HepG2 (cell line): ENCODE data around the gene HOXA9. TPM values are rescaled to one million over a fixed set of nuclear protein-coding genes. Genes with fewer than 3 reads are reported as not detected.

Source experiments
- ATAC-seq: fragments of 200-7000 bp; cut with Tn5 transposase; 3 replicates; pipeline ENCODE4 v1.9.1; 2020; ENCODE audit warnings: mild to moderate bottlenecking, moderate library complexity
- BruUV-seq: library from RNA; stranded (reverse); fragments of 400-500 nt; replicated peaks from 2 replicates; lab custom pipeline; 2021; lab: Mats Ljungman, UMichigan
- CTCF ChIA-PET: fragments of 300-600 bp; formaldehyde crosslinking; extraction: SDS; loops from one replicate; lab custom pipeline; 2021; ENCODE audit warnings: low total read pairs, inconsistent platforms, low intra/inter-chr PET ratio; lab: Yijun Ruan, JAX
- POLR2A ChIA-PET: fragments of 350-600 bp; sonication (Branson Sonifier 250); formaldehyde crosslinking; loops from one replicate; lab custom pipeline; 2020; ENCODE audit warnings: antibody characterized with exemption, inconsistent platforms; lab: Yijun Ruan, JAX
- DNase-seq: peaks from one replicate; pipeline ENCODE4 v3.0.0-alpha.2; 2015; ENCODE audit warnings: low spot score
- FAIRE-seq: peaks from 3 replicates; lab custom pipeline; 2011; peaks lifted over from hg19 to GRCh38; lab: Jason Lieb, UNC
- H2AFZ ChIP-seq: one replicate; pipeline ENCODE4 v1.6.1; 2011; ENCODE audit warnings: low read length, inconsistent platforms
- H3K27ac ChIP-seq: fragments of 300-600 bp; 3 replicates; pipeline ENCODE4 v1.8.0; 2011; ENCODE audit warnings: mixed run types, mild to moderate bottlenecking, mixed read lengths, low read length, inconsistent platforms; ENCODE audit not compliant: insufficient read depth; ENCODE audit errors: extremely low read length
- H3K27me3 ChIP-seq, 2 experiments: fragments of 200-600 bp in 1 of 2; 2 replicates in 1 of 2; 3 replicates in 1 of 2; pipeline versions ENCODE4 v1.6.0 to v1.8.0; 2011; ENCODE audit warnings: low read length in 2 of 2, mild to moderate bottlenecking in 2 of 2, moderate library complexity in 2 of 2, inconsistent platforms in 1 of 2; ENCODE audit not compliant: insufficient read depth in 2 of 2, control insufficient read depth in 1 of 2
- H3K36me3 ChIP-seq, 2 experiments: fragments of 200-600 bp in 1 of 2; replicated peaks in 1 of 2; 2 replicates in 1 of 2; 3 replicates in 1 of 2; pipeline versions ENCODE4 v1.5.1 to v1.8.0; 2011; ENCODE audit warnings: low read length in 2 of 2, inconsistent platforms in 1 of 2; ENCODE audit not compliant: insufficient read depth in 2 of 2, control insufficient read depth in 1 of 2
- H3K4me1 ChIP-seq: 2 replicates; pipeline ENCODE4 v1.5.1; 2012; ENCODE audit warnings: low read length, inconsistent platforms; ENCODE audit not compliant: insufficient read depth
- H3K4me2 ChIP-seq: 2 replicates; pipeline ENCODE4 v1.6.0; 2011; ENCODE audit warnings: low read depth, low read length, inconsistent platforms
- H3K4me3 ChIP-seq, 3 experiments: fragments of 200-600 bp in 1 of 3; sonication (generic), shearing (Covaris generic) in 1 of 3; replicated peaks in 1 of 3; 2 replicates each; pipeline ENCODE4 v1.5.1; 2011 to 2016; ENCODE audit warnings: low read length in 3 of 3, inconsistent platforms in 2 of 3, low read depth in 2 of 3, mild to moderate bottlenecking in 2 of 3, control low read depth in 1 of 3, mixed read lengths in 1 of 3; ENCODE audit not compliant: insufficient read depth in 1 of 3
- H3K79me2 ChIP-seq: one replicate; pipeline ENCODE4 v1.6.1; 2011; ENCODE audit warnings: low read length, inconsistent platforms; ENCODE audit not compliant: insufficient read depth
- H3K9ac ChIP-seq: 2 replicates; pipeline ENCODE4 v1.6.0; 2011; ENCODE audit warnings: mild to moderate bottlenecking, low read depth, low read length, inconsistent platforms; ENCODE audit not compliant: insufficient read depth
- H3K9me3 ChIP-seq: 2 replicates; pipeline ENCODE4 v1.5.1; 2012; ENCODE audit warnings: mild to moderate bottlenecking, low read length
- H4K20me1 ChIP-seq: 2 replicates; pipeline ENCODE4 v1.6.0; 2011; ENCODE audit warnings: inconsistent platforms, mild to moderate bottlenecking, low read length, moderate library complexity; ENCODE audit not compliant: insufficient read depth
- PAX8 ChIP-seq: sonication (generic); formaldehyde crosslinking; IDR thresholded peaks from 2 replicates; pipeline ENCODE4 v1.8.0; 2022; ENCODE audit warnings: mild to moderate bottlenecking, missing genetic modification reagents, borderline replicate concordance
- PITX1 ChIP-seq: sonication (generic); formaldehyde crosslinking; IDR thresholded peaks from 2 replicates; pipeline ENCODE4 v1.5.1; 2020; ENCODE audit warnings: mild to moderate bottlenecking, missing genetic modification reagents
- PRMT3 ChIP-seq: sonication (generic); formaldehyde crosslinking; IDR thresholded peaks from 2 replicates; pipeline ENCODE4 v1.8.1; 2022; ENCODE audit warnings: low read depth, mild to moderate bottlenecking, moderate library complexity, missing genetic modification reagents, borderline replicate concordance
- RBFOX2 ChIP-seq: fragments of 200-400 bp; formaldehyde crosslinking; IDR thresholded peaks from 2 replicates; pipeline ENCODE4 v1.6.1; 2017; ENCODE audit warnings: low read depth, mild to moderate bottlenecking, low read length
- ZEB1 ChIP-seq: IDR thresholded peaks from 2 replicates; pipeline ENCODE4 v1.6.1; 2012; ENCODE audit warnings: mild to moderate bottlenecking, low read depth, inconsistent platforms; ENCODE audit not compliant: insufficient replicate concordance
- ZNF512 ChIP-seq: sonication (generic); formaldehyde crosslinking; IDR thresholded peaks from 2 replicates; pipeline ENCODE4 v1.4.0; 2020; ENCODE audit warnings: mild to moderate bottlenecking, missing genetic modification reagents
- ZXDC ChIP-seq: sonication (generic); formaldehyde crosslinking; IDR thresholded peaks from 2 replicates; pipeline ENCODE4 v1.5.0; 2020; ENCODE audit warnings: mild to moderate bottlenecking, missing genetic modification reagents
- WGBS: methylation state at CpG from one replicate; pipeline ENCODE4 v1.1.6; 2017; ENCODE audit warnings: low lambda C conversion rate; 5-methylcytosine and 5-hydroxymethylcytosine counted together
- in situ Hi-C: cut with HindIII; loops from 2 replicates; pipeline ENCODE4 v1.10.0; 2017; ENCODE audit warnings: low pct_unique_long_range_greater_than_20kb; ENCODE audit not compliant: extremely low pct_ligation_motif_present
- intact Hi-C: fragments of 100-400 bp; cut with micrococcal nuclease; formaldehyde crosslinking; loops from one replicate; pipeline ENCODE4 v1.10.0; 2022; ENCODE audit not compliant: unreplicated experiment
- polyA plus RNA-seq, 8 experiments: library from polyadenylated mRNA; depleted of rRNA in 3 of 8; stranded (reverse) in 7 of 8; unstranded in 1 of 8; fragments of >200 nt; fragmentation: Illumina TruSeq in 4 of 8; extraction: Trizol in 4 of 8; gene quantifications; 2 replicates each; pipeline versions ENCODE4 v1.2.1 to v1.2.3, GENCODE V29; 2011 to 2016; ENCODE audit warnings: low read depth in 4 of 8, missing spikeins in 1 of 8, mixed read lengths in 1 of 8; ENCODE audit not compliant: insufficient read depth in 1 of 8
- total RNA-seq, 5 experiments: library from RNA; depleted of rRNA; stranded (reverse); fragments of >200 nt; fragmentation: Illumina TruSeq; extraction: Trizol; gene quantifications; 2 replicates each; pipeline ENCODE4 v1.2.3, GENCODE V29; 2016; ENCODE audit warnings: low read depth in 1 of 5
- TF ChIP-seq, protein P1 (sequence below): sonication (generic); formaldehyde crosslinking; conservative IDR thresholded peaks from 2 replicates; pipeline ENCODE4 v1.4.0; 2020; ENCODE audit warnings: missing genetic modification reagents
- TF ChIP-seq, protein P2 (sequence below): sonication (generic); formaldehyde crosslinking; IDR thresholded peaks from 2 replicates; pipeline ENCODE4 v1.8.1; 2023; ENCODE audit warnings: mild to moderate bottlenecking, moderate library complexity, missing genetic modification reagents
- TF ChIP-seq, protein P3 (sequence below): fragments of 450-650 bp; IDR thresholded peaks from 2 replicates; pipeline ENCODE4 v1.6.1; 2017; ENCODE audit warnings: mild to moderate bottlenecking

Gene HOXA9
- total and polyA plus RNA-seq, 2 of the 13 experiments (the other 11 are each of a cell fraction or from before 2014, with no cell fraction given): not detected

GRCh38 chr7:27139334-27140125 is 25.8 kb downstream of the HOXA9 start:
- Histone ChIP-seq H3K4me1 (peaks cover 34% of the 10 kb centered on the region), H3K4me2 (no peak overlapping the region), H4K20me1 (no peaks in the 10 kb centered on the region), H3K27ac (no peak overlapping the region), H3K27me3 (no peaks in the 10 kb centered on the region), H3K79me2 (no peaks in the 10 kb centered on the region), H3K4me3 (no peak overlapping the region), H3K36me3 (no peaks in the 10 kb centered on the region), H2AFZ (no peak overlapping the region), H3K9ac (no peak overlapping the region), H3K9me3 (no peaks in the 10 kb centered on the region)
- 98% methylated on average over 40 of the region's 53 CpGs for WGBS
- POLR2A ChIA-PET: no interaction called here
- no peak for FAIRE-seq
- CTCF ChIA-PET: no interaction called here
- no peak for ATAC-seq
- in situ Hi-C loops: no loop called here
- no TSS peak for BruUV-seq
- intact Hi-C loops: loop anchor here (5.0 kb wide), 1 partner anchor 762 kb away; no protein-coding TSS in a partner anchor
- DNase-seq: no peak
- TF ChIP-seq ZXDC (CRISPR knock-in tag): no peak
- TF ChIP-seq, protein P1, sequence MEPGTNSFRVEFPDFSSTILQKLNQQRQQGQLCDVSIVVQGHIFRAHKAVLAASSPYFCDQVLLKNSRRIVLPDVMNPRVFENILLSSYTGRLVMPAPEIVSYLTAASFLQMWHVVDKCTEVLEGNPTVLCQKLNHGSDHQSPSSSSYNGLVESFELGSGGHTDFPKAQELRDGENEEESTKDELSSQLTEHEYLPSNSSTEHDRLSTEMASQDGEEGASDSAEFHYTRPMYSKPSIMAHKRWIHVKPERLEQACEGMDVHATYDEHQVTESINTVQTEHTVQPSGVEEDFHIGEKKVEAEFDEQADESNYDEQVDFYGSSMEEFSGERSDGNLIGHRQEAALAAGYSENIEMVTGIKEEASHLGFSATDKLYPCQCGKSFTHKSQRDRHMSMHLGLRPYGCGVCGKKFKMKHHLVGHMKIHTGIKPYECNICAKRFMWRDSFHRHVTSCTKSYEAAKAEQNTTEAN (CRISPR knock-in tag): no peak
- TF ChIP-seq PRMT3: no peak
- no peak for TF ChIP-seq RBFOX2
- no peak for TF ChIP-seq ZEB1
- TF ChIP-seq ZNF512 (CRISPR knock-in tag): no peak
- no peak for TF ChIP-seq PAX8 (CRISPR knock-in tag)
- no peak for TF ChIP-seq PITX1
- TF ChIP-seq, protein P2, sequence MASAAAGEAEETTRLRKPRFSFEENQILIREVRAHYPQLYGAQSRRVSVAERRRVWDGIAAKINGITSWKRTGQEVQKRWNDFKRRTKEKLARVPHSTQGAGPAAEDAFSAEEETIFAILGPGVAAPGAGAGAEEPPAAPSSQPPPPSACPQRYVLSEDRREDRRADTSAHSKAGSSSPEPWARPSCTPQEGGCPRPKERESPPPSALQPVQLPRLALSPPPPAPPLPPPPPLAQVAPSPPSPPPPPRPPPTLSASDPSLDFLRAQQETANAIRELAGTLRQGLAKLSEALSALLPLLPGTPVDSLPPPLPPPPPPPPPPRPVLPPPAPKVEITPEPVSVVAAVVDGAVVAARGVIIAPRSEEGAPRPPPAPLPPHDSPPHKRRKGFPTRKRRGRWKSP (CRISPR knock-in tag): no peak
- TF ChIP-seq, protein P3, sequence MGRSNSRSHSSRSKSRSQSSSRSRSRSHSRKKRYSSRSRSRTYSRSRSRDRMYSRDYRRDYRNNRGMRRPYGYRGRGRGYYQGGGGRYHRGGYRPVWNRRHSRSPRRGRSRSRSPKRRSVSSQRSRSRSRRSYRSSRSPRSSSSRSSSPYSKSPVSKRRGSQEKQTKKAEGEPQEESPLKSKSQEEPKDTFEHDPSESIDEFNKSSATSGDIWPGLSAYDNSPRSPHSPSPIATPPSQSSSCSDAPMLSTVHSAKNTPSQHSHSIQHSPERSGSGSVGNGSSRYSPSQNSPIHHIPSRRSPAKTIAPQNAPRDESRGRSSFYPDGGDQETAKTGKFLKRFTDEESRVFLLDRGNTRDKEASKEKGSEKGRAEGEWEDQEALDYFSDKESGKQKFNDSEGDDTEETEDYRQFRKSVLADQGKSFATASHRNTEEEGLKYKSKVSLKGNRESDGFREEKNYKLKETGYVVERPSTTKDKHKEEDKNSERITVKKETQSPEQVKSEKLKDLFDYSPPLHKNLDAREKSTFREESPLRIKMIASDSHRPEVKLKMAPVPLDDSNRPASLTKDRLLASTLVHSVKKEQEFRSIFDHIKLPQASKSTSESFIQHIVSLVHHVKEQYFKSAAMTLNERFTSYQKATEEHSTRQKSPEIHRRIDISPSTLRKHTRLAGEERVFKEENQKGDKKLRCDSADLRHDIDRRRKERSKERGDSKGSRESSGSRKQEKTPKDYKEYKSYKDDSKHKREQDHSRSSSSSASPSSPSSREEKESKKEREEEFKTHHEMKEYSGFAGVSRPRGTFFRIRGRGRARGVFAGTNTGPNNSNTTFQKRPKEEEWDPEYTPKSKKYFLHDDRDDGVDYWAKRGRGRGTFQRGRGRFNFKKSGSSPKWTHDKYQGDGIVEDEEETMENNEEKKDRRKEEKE: no peak
